ENCODE measurements around the gene SC5D.

Gene SC5D

GRCh38 chr11:121257289-121257688 is 35.3 kb upstream of the SC5D start:
- no peaks in the 10 kb centered on the region for H3K36me3 ChIP-seq (ENCODE audit: control insufficient read depth in 2 of 2, insufficient read depth in 1 of 2, low read length in 2 of 2)
- H3K4me1 ChIP-seq (ENCODE audit: control insufficient read depth, insufficient read depth, low read length), result no peaks in the 10 kb centered on the region; the same call in 1 of the 2 replicates
- TF ChIP-seq ZNF785 (tag by site-specific recombination; IDR thresholded peaks at IDR 0.05), result no peak
- TF ChIP-seq ZNF843 (tag by site-specific recombination; IDR thresholded peaks at IDR 0.05), result peak; percentile 56; the same call in 1 of the 2 replicates
- 0 out of 2 replicates have a peak, but pooled peaks have one; percentile 20 for TF ChIP-seq PRDM1 (tag by site-specific recombination; IDR thresholded peaks at IDR 0.05)
- TF ChIP-seq WT1 (tag by site-specific recombination; IDR thresholded peaks at IDR 0.05), result peak; percentile 83
- TF ChIP-seq KLF16 (tag by site-specific recombination; IDR thresholded peaks at IDR 0.05), result 0 out of 2 replicates have a peak, but pooled peaks have one; percentile 28
- TF ChIP-seq ZNF140 (tag by site-specific recombination; IDR thresholded peaks at IDR 0.05), result 0 out of 2 replicates have a peak, but pooled peaks have one; percentile 52
- no peak for TF ChIP-seq ZNF580 (tag by site-specific recombination; IDR thresholded peaks at IDR 0.05)
- TF ChIP-seq ZNF335 (tag by site-specific recombination; conservative IDR thresholded peaks at IDR 0.05), result no peak
- TF ChIP-seq ZNF112 (tag by site-specific recombination; IDR thresholded peaks at IDR 0.05), result no peak
- no peak for TF ChIP-seq ZNF366 (tag by site-specific recombination; conservative IDR thresholded peaks at IDR 0.05)
- TF ChIP-seq ZNF404 (tag by site-specific recombination; IDR thresholded peaks at IDR 0.05), result no peak
- peak; percentile 20; the same call in 1 of the 2 replicates for TF ChIP-seq FEZF1 (tag by site-specific recombination; IDR thresholded peaks at IDR 0.05)
- TF ChIP-seq, protein P1, sequence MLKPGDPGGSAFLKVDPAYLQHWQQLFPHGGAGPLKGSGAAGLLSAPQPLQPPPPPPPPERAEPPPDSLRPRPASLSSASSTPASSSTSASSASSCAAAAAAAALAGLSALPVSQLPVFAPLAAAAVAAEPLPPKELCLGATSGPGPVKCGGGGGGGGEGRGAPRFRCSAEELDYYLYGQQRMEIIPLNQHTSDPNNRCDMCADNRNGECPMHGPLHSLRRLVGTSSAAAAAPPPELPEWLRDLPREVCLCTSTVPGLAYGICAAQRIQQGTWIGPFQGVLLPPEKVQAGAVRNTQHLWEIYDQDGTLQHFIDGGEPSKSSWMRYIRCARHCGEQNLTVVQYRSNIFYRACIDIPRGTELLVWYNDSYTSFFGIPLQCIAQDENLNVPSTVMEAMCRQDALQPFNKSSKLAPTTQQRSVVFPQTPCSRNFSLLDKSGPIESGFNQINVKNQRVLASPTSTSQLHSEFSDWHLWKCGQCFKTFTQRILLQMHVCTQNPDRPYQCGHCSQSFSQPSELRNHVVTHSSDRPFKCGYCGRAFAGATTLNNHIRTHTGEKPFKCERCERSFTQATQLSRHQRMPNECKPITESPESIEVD (tag by site-specific recombination; IDR thresholded peaks at IDR 0.05), result peak; percentile 63; the same call in 1 of the 2 replicates
- peak; percentile 92 for TF ChIP-seq SP7 (tag by site-specific recombination; IDR thresholded peaks at IDR 0.05)
- no peak for TF ChIP-seq ZNF473 (tag by site-specific recombination; IDR thresholded peaks at IDR 0.05)
- no peak for TF ChIP-seq KLF9 (tag by site-specific recombination; IDR thresholded peaks at IDR 0.05; ENCODE audit: low read depth)
- TF ChIP-seq GLIS1 (tag by site-specific recombination; IDR thresholded peaks at IDR 0.05), result no peak
- TF ChIP-seq ZNF624 (tag by site-specific recombination; IDR thresholded peaks at IDR 0.05), result no peak
- TF ChIP-seq ZFHX2 (tag by site-specific recombination; conservative IDR thresholded peaks at IDR 0.05), result peak; percentile 65
- TF ChIP-seq ZNF529 (tag by site-specific recombination; IDR thresholded peaks at IDR 0.05; ENCODE audit: insufficient replicate concordance), result no peak
- peak; percentile 55 for TF ChIP-seq EGR2 (tag by site-specific recombination; IDR thresholded peaks at IDR 0.05; ENCODE audit: low read depth)
- TF ChIP-seq, protein P2, sequence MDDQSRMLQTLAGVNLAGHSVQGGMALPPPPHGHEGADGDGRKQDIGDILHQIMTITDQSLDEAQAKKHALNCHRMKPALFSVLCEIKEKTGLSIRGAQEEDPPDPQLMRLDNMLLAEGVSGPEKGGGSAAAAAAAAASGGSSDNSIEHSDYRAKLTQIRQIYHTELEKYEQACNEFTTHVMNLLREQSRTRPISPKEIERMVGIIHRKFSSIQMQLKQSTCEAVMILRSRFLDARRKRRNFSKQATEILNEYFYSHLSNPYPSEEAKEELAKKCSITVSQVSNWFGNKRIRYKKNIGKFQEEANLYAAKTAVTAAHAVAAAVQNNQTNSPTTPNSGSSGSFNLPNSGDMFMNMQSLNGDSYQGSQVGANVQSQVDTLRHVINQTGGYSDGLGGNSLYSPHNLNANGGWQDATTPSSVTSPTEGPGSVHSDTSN (CRISPR knock-in tag; IDR thresholded peaks at IDR 0.05), result no peak
- TF ChIP-seq ZNF626 (tag by site-specific recombination; IDR thresholded peaks at IDR 0.05), result no peak
- no peaks in the 10 kb centered on the region for H3K9me3 ChIP-seq (ENCODE audit: control insufficient read depth, insufficient read depth, low read depth, low read length)
- H3K27ac ChIP-seq (ENCODE audit: extremely low read depth, low read depth, low read length), result no peak overlapping the region
- ChIA-PET POLR2A (interaction anchor here (0.7 to 1.4 kb wide), 2 partner anchors 17 to 35 kb away, joined by 3 read pairs; partner anchors contain the start of gene SC5D), CTCF (interaction anchor here (0.6 to 1.2 kb wide), 2 partner anchors 62 to 63 kb away, joined by 3 read pairs; no protein-coding TSS in a partner anchor)
- H3K4me3 ChIP-seq (ENCODE audit: low read depth, low read length), result no peak overlapping the region

GRCh38 chr11:121257976-121258375 is 34.6 kb upstream of the SC5D start:
- ChIA-PET CTCF (interaction anchor here (1.2 kb wide), 1 partner anchor 63 kb away, joined by 3 read pairs; no protein-coding TSS in a partner anchor), POLR2A (interaction anchor here (1.4 kb wide), 1 partner anchor 18 kb away, joined by 3 read pairs; no protein-coding TSS in a partner anchor)
- Histone ChIP-seq H3K27ac (ENCODE audit: extremely low read depth, low read depth, low read length) (no peak overlapping the region), H3K36me3 (ENCODE audit: control insufficient read depth in 2 of 2, insufficient read depth in 1 of 2, low read length in 2 of 2) (no peaks in the 10 kb centered on the region), H3K4me1 (ENCODE audit: control insufficient read depth, insufficient read depth, low read length) (no peaks in the 10 kb centered on the region; the same call in 1 of the 2 replicates), H3K9me3 (ENCODE audit: control insufficient read depth, insufficient read depth, low read depth, low read length) (no peaks in the 10 kb centered on the region), H3K4me3 (ENCODE audit: low read depth, low read length) (no peak overlapping the region)
- TF ChIP-seq ZNF560 (tag by site-specific recombination; IDR thresholded peaks at IDR 0.05; ENCODE audit: borderline replicate concordance) (no peak), ZNF335 (tag by site-specific recombination; conservative IDR thresholded peaks at IDR 0.05) (0 out of 2 replicates have a peak, but pooled peaks have one; percentile 15)
